K562 (cell line): Measurements from ENCODE around the gene ZNF441. TPM values are rescaled to one million over a fixed set of nuclear protein-coding genes. Genes with fewer than 3 reads are reported as not detected.

Experiments
- BMI1 ChIP-seq: fragments of 150-350 bp; IDR thresholded peaks from 2 replicates; pipeline ENCODE4 v1.6.1; 2014; ENCODE audit warnings: low read length
- CBX1 ChIP-seq: sonication (generic); IDR thresholded peaks from 2 replicates; pipeline ENCODE4 v1.6.1; 2016; ENCODE audit warnings: antibody characterized with exemption, low read depth, mild to moderate bottlenecking
- ETV1 ChIP-seq: fragments of 450-650 bp; conservative IDR thresholded peaks from 2 replicates; pipeline ENCODE4 v1.6.1; 2016; ENCODE audit warnings: missing genetic modification characterization, control low read depth, low read depth, missing compliant biosample characterization
- ETV6 ChIP-seq, 3 experiments: fragments of 150-350 bp in 1 of 3; sonication (generic) in 1 of 3; formaldehyde crosslinking in 1 of 3; IDR thresholded peaks; 2 replicates each; pipeline versions ENCODE4 v1.6.1 to v1.8.0; 2014 to 2022; ENCODE audit warnings: borderline replicate concordance in 2 of 3, low read depth in 2 of 3, antibody characterized with exemption in 1 of 3, low read length in 1 of 3, mild to moderate bottlenecking in 1 of 3, missing genetic modification reagents in 1 of 3
- FOXM1 ChIP-seq, 2 experiments: fragments of 450-650 bp in 1 of 2; sonication (generic) in 1 of 2; formaldehyde crosslinking in 1 of 2; IDR thresholded peaks; 2 replicates each; pipeline versions ENCODE4 v1.6.1 to v1.9.0; 2017 to 2022; ENCODE audit warnings: low read depth in 2 of 2, mild to moderate bottlenecking in 2 of 2, missing genetic modification reagents in 1 of 2, moderate library complexity in 1 of 2
- GTF2E2 ChIP-seq: fragments of 200-800 bp; sonication (Bioruptor generic); IDR thresholded peaks from 2 replicates; pipeline ENCODE4 v1.6.1; 2016; ENCODE audit warnings: missing genetic modification characterization, missing compliant biosample characterization
- HLTF ChIP-seq: fragments of 450-650 bp; IDR thresholded peaks from 2 replicates; pipeline ENCODE4 v1.6.1; 2016
- ID3 ChIP-seq, 2 experiments: fragments of 250-450 bp in 1 of 2; fragments of 450-650 bp in 1 of 2; sonication (Bioruptor Pico) in 1 of 2; IDR thresholded peaks; 2 replicates each; pipeline versions ENCODE4 v1.6.1 to v1.8.0; 2016 to 2021; ENCODE audit warnings: mild to moderate bottlenecking in 2 of 2, moderate library complexity in 2 of 2, missing compliant biosample characterization in 1 of 2, missing genetic modification characterization in 1 of 2
- IRF1 ChIP-seq: sonication (generic); formaldehyde crosslinking; IDR thresholded peaks from 2 replicates; pipeline ENCODE4 v1.8.0; 2022; ENCODE audit warnings: missing genetic modification reagents, mild to moderate bottlenecking, borderline replicate concordance
- KAT2B ChIP-seq: IDR thresholded peaks from one replicate; pipeline ENCODE4 v1.6.1; 2012; ENCODE audit warnings: low read depth, mild to moderate bottlenecking, control low read depth, inconsistent platforms, low read length, moderate library complexity
- PHF21A ChIP-seq: fragments of 450-650 bp; IDR thresholded peaks from 2 replicates; pipeline ENCODE4 v1.6.1; 2017; ENCODE audit warnings: low read depth, borderline replicate concordance
- RFX5 ChIP-seq: IDR thresholded peaks from 2 replicates; pipeline ENCODE4 v1.6.1; 2011; ENCODE audit warnings: low read depth, mild to moderate bottlenecking, improper control_type of control experiment, low read length
- SETDB1 ChIP-seq: IDR thresholded peaks from one replicate; pipeline ENCODE4 v1.6.1; 2012; ENCODE audit warnings: low read length, control low read depth, inconsistent platforms
- SIRT6 ChIP-seq: IDR thresholded peaks from one replicate; pipeline ENCODE4 v1.6.1; 2012; ENCODE audit warnings: low read depth, mild to moderate bottlenecking, control low read depth, inconsistent platforms, low read length, moderate library complexity
- SLC30A9 ChIP-seq: fragments of 250-450 bp; sonication (Bioruptor Pico); IDR thresholded peaks from 2 replicates; pipeline ENCODE4 v1.8.0; 2022; ENCODE audit warnings: mild to moderate bottlenecking, moderate library complexity
- SNIP1 ChIP-seq: fragments of 450-650 bp; IDR thresholded peaks from 2 replicates; pipeline ENCODE4 v1.7.1; 2017; ENCODE audit warnings: low read depth, mild to moderate bottlenecking
- U2AF1 ChIP-seq: fragments of 200-400 bp; formaldehyde crosslinking; optimal IDR thresholded peaks from 2 replicates; pipeline ENCODE3; 2017; ENCODE audit warnings: mild to moderate bottlenecking, low read depth, low read length, moderate library complexity
- VEZF1 ChIP-seq: fragments of 200-800 bp; sonication (Bioruptor generic); IDR thresholded peaks from 2 replicates; pipeline ENCODE4 v1.6.1; 2017; ENCODE audit warnings: missing genetic modification characterization, missing compliant biosample characterization
- XRCC4 ChIP-seq: IDR thresholded peaks from one replicate; pipeline ENCODE4 v1.6.1; 2011; ENCODE audit not compliant: insufficient read depth, insufficient read length; ENCODE audit errors: extremely low read depth
- ZEB2 ChIP-seq: fragments of 450-650 bp; IDR thresholded peaks from 2 replicates; pipeline ENCODE4 v1.6.1; 2016
- ZFX ChIP-seq: sonication (generic); formaldehyde crosslinking; IDR thresholded peaks from 2 replicates; pipeline ENCODE4 v1.8.0; 2022; ENCODE audit warnings: mild to moderate bottlenecking, missing genetic modification reagents, moderate library complexity
- ZNF347 ChIP-seq: fragments of 450-650 bp; formaldehyde crosslinking; IDR thresholded peaks from 2 replicates; pipeline ENCODE4 v1.4.0; 2020; ENCODE audit warnings: low read depth, mild to moderate bottlenecking, moderate library complexity
- ZNF384 ChIP-seq: IDR thresholded peaks from 2 replicates; pipeline ENCODE4 v1.6.1; 2012; ENCODE audit warnings: low read depth, low read length, improper control_type of control experiment
- ZNF511 ChIP-seq: sonication (generic); formaldehyde crosslinking; IDR thresholded peaks from 2 replicates; pipeline ENCODE4 v1.8.0; 2022; ENCODE audit warnings: mild to moderate bottlenecking, missing genetic modification reagents
- ZNF584 ChIP-seq: fragments of 200-800 bp; sonication (Bioruptor generic); IDR thresholded peaks from 2 replicates; pipeline ENCODE4 v1.6.1; 2016; ENCODE audit warnings: low read depth, mild to moderate bottlenecking, missing genetic modification characterization, missing compliant biosample characterization
- ZSCAN32 ChIP-seq: fragments of 450-650 bp; formaldehyde crosslinking; IDR thresholded peaks from 2 replicates; pipeline ENCODE4 v1.4.0; 2020; ENCODE audit warnings: mild to moderate bottlenecking, moderate library complexity
- polyA plus RNA-seq, 8 experiments: library from polyadenylated mRNA; depleted of rRNA in 4 of 8; stranded (reverse) in 5 of 8; unstranded in 3 of 8; fragments of >200 nt; fragmentation: Nextera tagmentation in 2 of 8; fragmentation: Illumina TruSeq in 1 of 8; extraction: Ambion mirVana in 2 of 8; extraction: Trizol in 1 of 8; gene quantifications; 2 replicates each; pipeline versions ENCODE4 v1.2.1 to v1.2.3, GENCODE V29; 2011 to 2014; ENCODE audit warnings: inconsistent platforms in 1 of 8, missing spikeins in 1 of 8
- total RNA-seq, 7 experiments: library from RNA; depleted of rRNA in 6 of 7; stranded (reverse); fragments of >200 nt in 6 of 7; fragmentation: Illumina TruSeq in 2 of 7; extraction: Trizol in 2 of 7; gene quantifications; 2 replicates each; pipeline versions ENCODE4 v1.2.1 to v1.2.3, GENCODE V29; 2011 to 2021; ENCODE audit warnings: low replicate concordance in 1 of 7

The ZNF441 gene
- total and polyA plus RNA-seq, 9 of the 15 experiments (the other 6 are each of a cell fraction or from before 2014, with no cell fraction given), result 1.9 to 14.0 (median 7.8) TPM

- TF ChIP-seq ZFX (CRISPR knock-in tag) (no peak), XRCC4 (no peak), VEZF1 (CRISPR knock-in tag) (no peak), SIRT6 (no peak), CBX1 (peak; percentile 41; the same call in 1 of the 2 replicates), SLC30A9 (CRISPR knock-in tag) (no peak), ZSCAN32 (no peak), IRF1 (CRISPR knock-in tag) (no peak), ZEB2 (peak; percentile 23; the same call in 1 of the 2 replicates), ZNF511 (CRISPR knock-in tag) (no peak; the same call in 1 of the 2 replicates), FOXM1 (IDR thresholded peaks at IDR 0.05; ENCODE audit: low read depth) (no peak), FOXM1 (CRISPR knock-in tag; IDR thresholded peaks at IDR 0.05; ENCODE audit: low read depth) (no peak), U2AF1 (no peak), ETV1 (tag) (no peak), SNIP1 (no peak), ZNF347 (CRISPR knock-in tag) (no peak), ID3 (CRISPR knock-in tag; IDR thresholded peaks at IDR 0.05) (no peak), ID3 (tag; IDR thresholded peaks at IDR 0.05) (no peak), PHF21A (no peak), SETDB1 (no peak), KAT2B (no peak), ZNF584 (CRISPR knock-in tag) (no peak), ETV6 (IDR thresholded peaks at IDR 0.05; ENCODE audit: borderline replicate concordance in 1 of 2, low read depth in 2 of 2, low read length in 1 of 2) (no peak), ETV6 (CRISPR knock-in tag; IDR thresholded peaks at IDR 0.05; ENCODE audit: borderline replicate concordance) (no peak), ZNF384 (no peak), GTF2E2 (tag) (no peak), HLTF (no peak), BMI1 (no peak), RFX5 (no peak)
These were observed 28.6 kb upstream of the ZNF441 start (continued) for GRCh38 chr19:11737964-11738745.
